K562 (cell line): ENCODE results near the gene BHLHE40. TPM values are rescaled to one million over a fixed set of nuclear protein-coding genes. Genes with fewer than 3 reads are reported as not detected.
A peak's percentile ranks its signal among the peaks of the same experiment; 100 is the strongest.

Experiments used
- HNRNPL ChIP-seq: fragments of 200-400 bp; formaldehyde crosslinking; IDR thresholded peaks from 2 replicates; pipeline ENCODE4 v1.6.1; 2017; ENCODE audit warnings: low read depth, mild to moderate bottlenecking, low read length
- NFRKB ChIP-seq: fragments of 450-650 bp; IDR thresholded peaks from 2 replicates; pipeline ENCODE4 v1.6.1; 2016; ENCODE audit warnings: low read depth
- NR1H2 ChIP-seq: sonication (generic); formaldehyde crosslinking; IDR thresholded peaks from 2 replicates; pipeline ENCODE4 v1.4.0; 2020; ENCODE audit warnings: mild to moderate bottlenecking, missing genetic modification reagents
- POLR2G ChIP-seq: fragments of 200-400 bp; formaldehyde crosslinking; IDR thresholded peaks from 2 replicates; pipeline ENCODE4 v1.6.1; 2017; ENCODE audit warnings: low read depth, mild to moderate bottlenecking, antibody characterized with exemption, low read length, moderate library complexity
- RBM14 ChIP-seq: fragments of 200-400 bp; formaldehyde crosslinking; IDR thresholded peaks from 2 replicates; pipeline ENCODE4 v1.6.1; 2018; ENCODE audit warnings: low read depth, mild to moderate bottlenecking, low read length, moderate library complexity, borderline replicate concordance; ENCODE audit not compliant: insufficient read depth
- SMARCA5 ChIP-seq: fragments of 450-650 bp; IDR thresholded peaks from 2 replicates; pipeline ENCODE4 v1.6.1; 2016
- SMARCE1 ChIP-seq: fragments of 450-650 bp; IDR thresholded peaks from 2 replicates; pipeline ENCODE4 v1.7.1; 2016; ENCODE audit warnings: mild to moderate bottlenecking
- SMC3 ChIP-seq: conservative IDR thresholded peaks from 2 replicates; pipeline ENCODE4 v1.6.1; 2011; ENCODE audit warnings: low read depth, low read length, improper control_type of control experiment; ENCODE audit not compliant: insufficient read depth
- SUPT5H ChIP-seq: fragments of 450-650 bp; IDR thresholded peaks from 2 replicates; pipeline ENCODE4 v1.6.1; 2016
- ZNF583 ChIP-seq: fragments of 250-450 bp; sonication (Bioruptor Pico); IDR thresholded peaks from 2 replicates; pipeline ENCODE4 v1.4.0; 2020
- polyA plus RNA-seq, 8 experiments: library from polyadenylated mRNA; depleted of rRNA in 4 of 8; stranded (reverse) in 5 of 8; unstranded in 3 of 8; fragments of >200 nt; fragmentation: Nextera tagmentation in 2 of 8; fragmentation: Illumina TruSeq in 1 of 8; extraction: Ambion mirVana in 2 of 8; extraction: Trizol in 1 of 8; gene quantifications; 2 replicates each; pipeline versions ENCODE4 v1.2.1 to v1.2.3, GENCODE V29; 2011 to 2014; ENCODE audit warnings: inconsistent platforms in 1 of 8, missing spikeins in 1 of 8
- total RNA-seq, 7 experiments: library from RNA; depleted of rRNA in 6 of 7; stranded (reverse); fragments of >200 nt in 6 of 7; fragmentation: Illumina TruSeq in 2 of 7; extraction: Trizol in 2 of 7; gene quantifications; 2 replicates each; pipeline versions ENCODE4 v1.2.1 to v1.2.3, GENCODE V29; 2011 to 2021; ENCODE audit warnings: low replicate concordance in 1 of 7
- TF ChIP-seq, protein P1 (sequence below), 2 experiments: fragments of 450-650 bp in 1 of 2; sonication (generic) in 1 of 2; formaldehyde crosslinking in 1 of 2; IDR thresholded peaks; 2 replicates each; pipeline versions ENCODE4 v1.7.1 to v1.9.0; 2016 to 2022; ENCODE audit warnings: inconsistent platforms in 1 of 2, mild to moderate bottlenecking in 1 of 2, missing genetic modification reagents in 1 of 2
- TF ChIP-seq, protein P2 (sequence below): fragments of 450-650 bp; formaldehyde crosslinking; IDR thresholded peaks from 2 replicates; pipeline ENCODE4 v1.4.0; 2020; ENCODE audit warnings: mild to moderate bottlenecking, moderate library complexity
- TF ChIP-seq, protein P3 (sequence below): fragments of 450-650 bp; IDR thresholded peaks from 2 replicates; pipeline ENCODE4 v1.6.1; 2016; ENCODE audit warnings: low read depth, mild to moderate bottlenecking, moderate library complexity
- TF ChIP-seq, protein P4 (sequence below): fragments of 250-450 bp; sonication (Bioruptor Pico); IDR thresholded peaks from 2 replicates; pipeline ENCODE4 v1.8.0; 2022; ENCODE audit warnings: inconsistent platforms

BHLHE40 gene
- total and polyA plus RNA-seq, 9 of the 15 experiments (the other 6 are each of a cell fraction or from before 2014, with no cell fraction given) = 12.0 to 83.9 (median 31.4) TPM

DNA sequence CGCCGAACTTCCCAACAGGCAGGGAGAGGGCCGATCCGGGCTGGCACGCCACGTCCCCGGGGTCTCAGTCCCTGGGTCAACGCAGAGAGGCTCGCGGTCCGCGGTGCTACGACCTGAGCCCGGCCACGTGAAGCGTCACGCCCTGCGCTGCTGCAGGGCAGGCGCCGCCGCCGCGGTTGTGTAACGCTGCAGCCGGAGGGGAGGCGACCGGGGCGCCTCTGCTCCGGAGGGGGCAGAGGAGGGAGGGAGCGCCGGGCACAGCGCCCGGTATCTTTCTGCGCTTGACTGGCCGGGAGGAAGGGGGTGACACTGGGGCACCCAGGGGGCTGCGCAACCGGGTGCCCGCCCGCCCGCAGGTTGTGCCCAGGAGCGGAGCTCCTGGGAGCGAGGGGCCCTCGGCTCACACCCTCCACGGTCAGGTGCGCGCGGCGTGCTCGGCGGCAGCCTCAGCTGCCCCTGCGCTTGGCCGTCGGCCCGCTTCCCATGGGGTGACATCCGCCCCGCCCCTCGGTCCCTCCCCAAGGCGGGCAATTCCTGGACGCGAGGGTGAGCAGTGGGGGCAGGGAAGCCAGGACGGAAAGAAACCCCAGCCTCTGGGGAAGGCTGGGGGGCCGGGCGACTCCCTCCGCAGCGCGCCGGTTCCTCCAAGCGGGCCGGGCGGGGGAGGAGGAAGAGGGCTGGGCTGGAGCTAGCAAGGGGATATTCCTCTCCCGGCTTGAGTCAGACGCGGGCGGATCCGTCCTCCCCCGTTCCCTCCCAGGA, 852 bp upstream of the BHLHE40 start (continued):
- TF ChIP-seq, protein P1, sequence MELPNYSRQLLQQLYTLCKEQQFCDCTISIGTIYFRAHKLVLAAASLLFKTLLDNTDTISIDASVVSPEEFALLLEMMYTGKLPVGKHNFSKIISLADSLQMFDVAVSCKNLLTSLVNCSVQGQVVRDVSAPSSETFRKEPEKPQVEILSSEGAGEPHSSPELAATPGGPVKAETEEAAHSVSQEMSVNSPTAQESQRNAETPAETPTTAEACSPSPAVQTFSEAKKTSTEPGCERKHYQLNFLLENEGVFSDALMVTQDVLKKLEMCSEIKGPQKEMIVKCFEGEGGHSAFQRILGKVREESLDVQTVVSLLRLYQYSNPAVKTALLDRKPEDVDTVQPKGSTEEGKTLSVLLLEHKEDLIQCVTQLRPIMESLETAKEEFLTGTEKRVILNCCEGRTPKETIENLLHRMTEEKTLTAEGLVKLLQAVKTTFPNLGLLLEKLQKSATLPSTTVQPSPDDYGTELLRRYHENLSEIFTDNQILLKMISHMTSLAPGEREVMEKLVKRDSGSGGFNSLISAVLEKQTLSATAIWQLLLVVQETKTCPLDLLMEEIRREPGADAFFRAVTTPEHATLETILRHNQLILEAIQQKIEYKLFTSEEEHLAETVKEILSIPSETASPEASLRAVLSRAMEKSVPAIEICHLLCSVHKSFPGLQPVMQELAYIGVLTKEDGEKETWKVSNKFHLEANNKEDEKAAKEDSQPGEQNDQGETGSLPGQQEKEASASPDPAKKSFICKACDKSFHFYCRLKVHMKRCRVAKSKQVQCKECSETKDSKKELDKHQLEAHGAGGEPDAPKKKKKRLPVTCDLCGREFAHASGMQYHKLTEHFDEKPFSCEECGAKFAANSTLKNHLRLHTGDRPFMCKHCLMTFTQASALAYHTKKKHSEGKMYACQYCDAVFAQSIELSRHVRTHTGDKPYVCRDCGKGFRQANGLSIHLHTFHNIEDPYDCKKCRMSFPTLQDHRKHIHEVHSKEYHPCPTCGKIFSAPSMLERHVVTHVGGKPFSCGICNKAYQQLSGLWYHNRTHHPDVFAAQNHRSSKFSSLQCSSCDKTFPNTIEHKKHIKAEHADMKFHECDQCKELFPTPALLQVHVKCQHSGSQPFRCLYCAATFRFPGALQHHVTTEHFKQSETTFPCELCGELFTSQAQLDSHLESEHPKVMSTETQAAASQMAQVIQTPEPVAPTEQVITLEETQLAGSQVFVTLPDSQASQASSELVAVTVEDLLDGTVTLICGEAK (IDR thresholded peaks at IDR 0.05) = 0 out of 2 replicates have a peak, but pooled peaks have one; percentile 7
- TF ChIP-seq, protein P1 (CRISPR knock-in tag; IDR thresholded peaks at IDR 0.05) = no peak
- TF ChIP-seq HNRNPL (peak; percentile 99), SMARCA5 (0 out of 2 replicates have a peak, but pooled peaks have one; percentile 48), SUPT5H (peak; percentile 79), NR1H2 (CRISPR knock-in tag) (no peak), RBM14 (peak; percentile 73; the same call in 1 of the 2 replicates), SMARCE1 (peak; percentile 68), NFRKB (peak; percentile 78; the same call in 1 of the 2 replicates), ZNF583 (peak; percentile 78), SMC3 (peak; percentile 28; the same call in 1 of the 2 replicates), POLR2G (peak; percentile 94)
- TF ChIP-seq, protein P2, sequence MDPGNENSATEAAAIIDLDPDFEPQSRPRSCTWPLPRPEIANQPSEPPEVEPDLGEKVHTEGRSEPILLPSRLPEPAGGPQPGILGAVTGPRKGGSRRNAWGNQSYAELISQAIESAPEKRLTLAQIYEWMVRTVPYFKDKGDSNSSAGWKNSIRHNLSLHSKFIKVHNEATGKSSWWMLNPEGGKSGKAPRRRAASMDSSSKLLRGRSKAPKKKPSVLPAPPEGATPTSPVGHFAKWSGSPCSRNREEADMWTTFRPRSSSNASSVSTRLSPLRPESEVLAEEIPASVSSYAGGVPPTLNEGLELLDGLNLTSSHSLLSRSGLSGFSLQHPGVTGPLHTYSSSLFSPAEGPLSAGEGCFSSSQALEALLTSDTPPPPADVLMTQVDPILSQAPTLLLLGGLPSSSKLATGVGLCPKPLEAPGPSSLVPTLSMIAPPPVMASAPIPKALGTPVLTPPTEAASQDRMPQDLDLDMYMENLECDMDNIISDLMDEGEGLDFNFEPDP (CRISPR knock-in tag) = peak; percentile 13; the same call in 1 of the 2 replicates
- TF ChIP-seq, protein P3, sequence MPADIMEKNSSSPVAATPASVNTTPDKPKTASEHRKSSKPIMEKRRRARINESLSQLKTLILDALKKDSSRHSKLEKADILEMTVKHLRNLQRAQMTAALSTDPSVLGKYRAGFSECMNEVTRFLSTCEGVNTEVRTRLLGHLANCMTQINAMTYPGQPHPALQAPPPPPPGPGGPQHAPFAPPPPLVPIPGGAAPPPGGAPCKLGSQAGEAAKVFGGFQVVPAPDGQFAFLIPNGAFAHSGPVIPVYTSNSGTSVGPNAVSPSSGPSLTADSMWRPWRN = peak; percentile 72
- TF ChIP-seq, protein P4, sequence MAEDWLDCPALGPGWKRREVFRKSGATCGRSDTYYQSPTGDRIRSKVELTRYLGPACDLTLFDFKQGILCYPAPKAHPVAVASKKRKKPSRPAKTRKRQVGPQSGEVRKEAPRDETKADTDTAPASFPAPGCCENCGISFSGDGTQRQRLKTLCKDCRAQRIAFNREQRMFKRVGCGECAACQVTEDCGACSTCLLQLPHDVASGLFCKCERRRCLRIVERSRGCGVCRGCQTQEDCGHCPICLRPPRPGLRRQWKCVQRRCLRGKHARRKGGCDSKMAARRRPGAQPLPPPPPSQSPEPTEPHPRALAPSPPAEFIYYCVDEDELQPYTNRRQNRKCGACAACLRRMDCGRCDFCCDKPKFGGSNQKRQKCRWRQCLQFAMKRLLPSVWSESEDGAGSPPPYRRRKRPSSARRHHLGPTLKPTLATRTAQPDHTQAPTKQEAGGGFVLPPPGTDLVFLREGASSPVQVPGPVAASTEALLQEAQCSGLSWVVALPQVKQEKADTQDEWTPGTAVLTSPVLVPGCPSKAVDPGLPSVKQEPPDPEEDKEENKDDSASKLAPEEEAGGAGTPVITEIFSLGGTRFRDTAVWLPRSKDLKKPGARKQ (CRISPR knock-in tag) = no peak
